Skeletal muscle tissue (tissue), 4 donors: ENCODE data around the gene NEDD4L. TPM values are rescaled to one million over a fixed set of nuclear protein-coding genes. Genes with fewer than 3 reads are reported as not detected.

Experiments
- H3K27ac ChIP-seq: one replicate; pipeline ENCODE4 v1.7.0; 2013; ENCODE audit warnings: mild to moderate bottlenecking, low read depth, low read length, inconsistent platforms
- H3K27me3 ChIP-seq, 3 donors: one replicate each; pipeline ENCODE4 v1.7.0; 2013; ENCODE audit warnings: low read length in 3 of 3; ENCODE audit not compliant: control insufficient read depth in 3 of 3, insufficient read depth in 3 of 3
- H3K36me3 ChIP-seq, 3 donors: one replicate each; pipeline ENCODE4 v1.7.0; 2013; ENCODE audit warnings: low read length in 3 of 3; ENCODE audit not compliant: control insufficient read depth in 3 of 3, insufficient read depth in 3 of 3
- H3K4me1 ChIP-seq, 3 donors: one replicate each; pipeline ENCODE4 v1.7.0; 2013; ENCODE audit warnings: low read length in 3 of 3, mild to moderate bottlenecking in 3 of 3; ENCODE audit not compliant: control insufficient read depth in 3 of 3, insufficient read depth in 3 of 3
- H3K4me3 ChIP-seq, 3 donors: one replicate each; pipeline ENCODE4 v1.7.0; 2013; ENCODE audit warnings: low read length in 3 of 3
- H3K9ac ChIP-seq, 3 donors: one replicate each; pipeline ENCODE4 v1.7.0; 2013; ENCODE audit warnings: low read length in 3 of 3, mild to moderate bottlenecking in 3 of 3, moderate library complexity in 2 of 3, low read depth in 1 of 3
- H3K9me3 ChIP-seq, 3 donors: one replicate each; pipeline ENCODE4 v1.7.0; 2013; ENCODE audit warnings: low read length in 3 of 3; ENCODE audit not compliant: control insufficient read depth in 3 of 3
- total RNA-seq: library from RNA; depleted of rRNA; stranded (reverse); fragments of >200 nt; gene quantifications from one replicate; pipeline ENCODE4 v1.2.3, GENCODE V29; 2014
- donor health status: Osteomylitis.

The NEDD4L gene
- total RNA-seq, 1 donor from 2014 or later = 34.4 TPM

GRCh38 chr18:58311390-58311789 is 267.4 kb downstream of the NEDD4L start:
- H3K4me3 ChIP-seq = no peak overlapping the region
- H3K27me3 ChIP-seq = no peaks in the 10 kb centered on the region
- peak overlapping the region in 1 of 3 donors; percentile 54 for H3K9ac ChIP-seq
- no peaks in the 10 kb centered on the region for H3K9me3 ChIP-seq
- H3K27ac ChIP-seq = peak overlapping the region; percentile 23
- no peaks in the 10 kb centered on the region for H3K36me3 ChIP-seq
- H3K4me1 ChIP-seq = peaks cover 46 to 74% (median 61%) of the 10 kb centered on the region in 3 donors

GRCh38 chr18:58313491-58314032 is 269.5 kb downstream of the NEDD4L start:
- H3K9me3 ChIP-seq = no peaks in the 10 kb centered on the region
- peak overlapping the region; percentile 31 for H3K27ac ChIP-seq
- no peaks in the 10 kb centered on the region for H3K27me3 ChIP-seq
- no peak overlapping the region for H3K4me3 ChIP-seq
- H3K36me3 ChIP-seq = no peaks in the 10 kb centered on the region
- peaks cover 44 to 75% (median 59%) of the 10 kb centered on the region in 3 donors for H3K4me1 ChIP-seq
- H3K9ac ChIP-seq = no peak overlapping the region

GRCh38 chr18:58314284-58314683 is 270.3 kb downstream of the NEDD4L start:
- Histone ChIP-seq H3K9me3 (no peaks in the 10 kb centered on the region), H3K4me3 (no peak overlapping the region), H3K4me1 (peaks cover 40 to 73% (median 53%) of the 10 kb centered on the region in 3 donors), H3K27ac (peak overlapping the region; percentile 31), H3K36me3 (no peaks in the 10 kb centered on the region), H3K9ac (peak overlapping the region in 2 of 3 donors; percentile 20 to 35), H3K27me3 (no peaks in the 10 kb centered on the region)

- H3K4me3 ChIP-seq = no peak overlapping the region
- H3K27me3 ChIP-seq = no peaks in the 10 kb centered on the region
- H3K9me3 ChIP-seq = no peaks in the 10 kb centered on the region
- H3K27ac ChIP-seq = peak overlapping the region; percentile 31
- no peaks in the 10 kb centered on the region for H3K36me3 ChIP-seq
- peak overlapping the region in 1 of 3 donors; percentile 20 for H3K9ac ChIP-seq
- peaks cover 34 to 70% (median 49%) of the 10 kb centered on the region in 3 donors for H3K4me1 ChIP-seq
Measured at GRCh38 chr18:58315041-58315440, 271.0 kb downstream of the NEDD4L start.

GRCh38 chr18:58315739-58316215 is 271.8 kb downstream of the NEDD4L start:
- H3K27me3 ChIP-seq = no peaks in the 10 kb centered on the region
- H3K36me3 ChIP-seq = no peaks in the 10 kb centered on the region
- no peaks in the 10 kb centered on the region for H3K9me3 ChIP-seq
- H3K27ac ChIP-seq = peak overlapping the region; percentile 31
- peak overlapping the region in 1 of 3 donors; percentile 33 for H3K9ac ChIP-seq
- H3K4me1 ChIP-seq = peaks cover 26 to 63% (median 42%) of the 10 kb centered on the region in 3 donors
- no peak overlapping the region for H3K4me3 ChIP-seq

GRCh38 chr18:58316396-58317342 is 272.6 kb downstream of the NEDD4L start:
- H3K27me3 ChIP-seq = no peaks in the 10 kb centered on the region
- H3K4me1 ChIP-seq = peaks cover 18 to 60% (median 33%) of the 10 kb centered on the region in 3 donors
- H3K9me3 ChIP-seq = no peaks in the 10 kb centered on the region
- H3K36me3 ChIP-seq = no peaks in the 10 kb centered on the region
- H3K27ac ChIP-seq = no peak overlapping the region
- H3K9ac ChIP-seq = no peak overlapping the region
- no peak overlapping the region for H3K4me3 ChIP-seq

GRCh38 chr18:58319719-58320118 is 275.7 kb downstream of the NEDD4L start:
- H3K9ac ChIP-seq = no peak overlapping the region
- no peak overlapping the region for H3K27ac ChIP-seq
- peaks cover 0 to 14% (median 6%) of the 10 kb centered on the region in 3 donors for H3K36me3 ChIP-seq
- no peak overlapping the region for H3K4me3 ChIP-seq
- no peaks in the 10 kb centered on the region for H3K27me3 ChIP-seq
- H3K9me3 ChIP-seq = no peaks in the 10 kb centered on the region
- H3K4me1 ChIP-seq = peaks cover 14 to 47% (median 28%) of the 10 kb centered on the region in 3 donors

- H3K9ac ChIP-seq = no peak overlapping the region
- no peak overlapping the region for H3K4me3 ChIP-seq
- H3K27ac ChIP-seq = peak overlapping the region; percentile 52
Measured at GRCh38 chr18:58320907-58321561, 277.0 kb downstream of the NEDD4L start.

GRCh38 chr18:58321986-58322385 is 278.0 kb downstream of the NEDD4L start:
- Histone ChIP-seq H3K9ac (peak overlapping the region in 2 of 3 donors; percentile 25 to 47), H3K36me3 (peaks cover 4 to 19% (median 16%) of the 10 kb centered on the region in 3 donors), H3K4me1 (peaks cover 5 to 24% (median 7%) of the 10 kb centered on the region in 3 donors), H3K9me3 (no peaks in the 10 kb centered on the region), H3K4me3 (peak overlapping the region in 2 of 3 donors; percentile 32 to 52), H3K27ac (peak overlapping the region; percentile 52), H3K27me3 (no peaks in the 10 kb centered on the region)

More at GRCh38 chr18:58320907-58321561, 277.0 kb downstream of the NEDD4L start:
- no peaks in the 10 kb centered on the region for H3K9me3 ChIP-seq
- H3K27me3 ChIP-seq = no peaks in the 10 kb centered on the region
- H3K36me3 ChIP-seq = peaks cover 4 to 19% (median 14%) of the 10 kb centered on the region in 3 donors
- H3K4me1 ChIP-seq = peaks cover 5 to 34% (median 15%) of the 10 kb centered on the region in 3 donors
